Activated CD4-positive, alpha-beta T cell treated with anti-CD3 and anti-CD28 coated beads, Interleukin-2, amount 50 U/mL, for 4 hours (primary cell): Measurements from ENCODE around the gene ACLY.
"Not testable (repeated sequence)": the region's sequence is repeated elsewhere in the genome, so short reads cannot be mapped to it uniquely, and the experiment has no call there.

Experiments
- DNase-seq, 2 experiments: peaks; one replicate each; pipeline ENCODE4 v3.0.0-alpha.2; 2020

Gene ACLY

DNA sequence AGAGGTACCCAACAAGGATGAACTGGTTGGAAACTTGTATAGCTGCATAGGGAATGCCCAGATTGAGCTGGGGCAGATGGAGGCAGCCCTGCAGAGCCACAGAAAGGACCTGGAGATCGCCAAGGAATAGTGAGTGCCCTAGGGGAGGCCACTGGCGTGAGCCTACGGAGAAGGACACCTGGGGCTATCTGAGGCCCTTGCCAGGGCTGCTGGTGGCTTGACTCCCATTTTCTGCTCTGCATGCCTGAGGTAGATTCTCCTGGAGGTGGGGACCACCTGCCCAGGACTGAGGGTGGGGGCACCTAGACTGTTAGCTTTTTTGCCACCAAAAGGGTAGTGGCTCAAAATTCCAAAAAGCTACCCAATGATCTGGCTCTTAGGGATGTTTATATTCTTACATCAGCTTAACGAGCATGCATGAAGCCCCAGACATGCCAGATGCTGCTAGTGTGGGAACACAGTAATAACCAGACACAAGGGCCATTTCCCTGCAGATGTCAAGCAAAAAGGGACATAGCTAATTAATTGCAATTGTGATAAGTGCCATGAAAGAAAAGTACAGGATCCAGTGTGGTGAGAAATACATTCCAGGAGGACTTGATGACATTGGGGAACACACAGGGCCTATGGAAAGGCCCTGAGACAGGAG is 20.4 kb upstream of the ACLY start:
- DNase-seq: no peak

DNA sequence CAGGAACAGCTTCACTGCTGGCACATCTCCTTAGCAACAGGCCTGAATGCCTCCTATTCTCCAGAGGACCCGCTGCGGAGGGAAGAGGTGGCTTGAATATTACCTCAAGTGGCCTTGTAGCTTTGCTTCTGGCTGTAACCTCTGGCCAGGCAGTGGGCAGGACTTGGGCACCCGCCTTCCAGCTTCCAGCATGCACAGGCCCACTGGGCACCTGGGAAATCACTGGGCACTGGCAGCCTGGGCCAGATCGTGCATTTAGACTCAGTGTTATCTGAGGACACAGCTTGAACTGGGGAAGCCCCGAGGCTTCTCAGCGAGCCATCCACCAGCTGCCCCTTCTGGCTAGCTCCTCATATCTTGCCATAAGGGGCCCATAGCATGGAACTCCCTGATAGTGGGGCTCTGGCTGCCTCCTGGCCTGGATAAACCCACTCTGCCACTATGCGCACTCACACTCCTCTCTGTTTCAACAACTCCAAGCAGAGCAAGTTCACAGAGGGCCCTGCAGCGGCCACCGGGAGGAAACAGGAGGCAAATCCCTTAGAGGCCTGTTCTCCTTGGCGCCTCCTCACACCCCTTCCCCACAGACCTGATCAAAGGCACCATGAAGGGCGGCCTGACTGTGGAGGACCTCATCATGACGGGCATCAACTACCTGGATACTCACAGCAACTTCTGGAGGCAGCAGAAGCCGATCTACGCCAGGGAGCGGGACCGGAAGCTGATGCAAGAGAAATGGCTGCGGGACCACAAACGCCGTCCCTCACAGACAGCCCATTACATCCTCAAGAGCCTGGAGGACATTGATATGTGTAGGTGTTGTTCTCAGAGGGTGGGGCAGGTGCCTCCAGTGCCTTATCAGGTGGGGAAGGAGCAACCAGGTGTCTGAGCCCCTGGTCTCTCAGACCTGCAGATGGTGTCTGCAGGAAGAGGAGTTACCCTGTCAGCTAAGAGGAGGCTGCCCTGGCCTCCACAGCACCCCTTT is 19.5 kb upstream of the ACLY start:
- no peak for DNase-seq

DNA sequence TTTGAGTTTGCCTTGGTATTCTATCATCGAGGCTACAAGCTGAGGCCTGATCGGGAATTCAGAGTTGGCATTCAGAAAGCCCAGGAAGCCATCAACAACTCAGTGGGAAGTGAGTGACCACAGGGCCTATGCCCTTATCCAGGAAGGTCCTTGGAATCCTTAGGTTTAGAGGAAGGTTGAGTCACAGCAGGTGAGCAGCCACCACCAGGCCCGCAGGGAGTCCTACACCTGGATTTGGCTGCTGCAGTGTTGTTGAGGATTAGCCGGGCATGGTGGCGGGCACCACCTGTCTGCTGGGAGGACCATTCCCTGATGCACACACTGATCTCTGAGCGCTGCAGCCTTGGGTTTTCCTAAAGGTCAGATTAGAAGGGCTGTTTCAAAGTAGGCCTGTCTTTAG is 16.9 kb upstream of the ACLY start:
- no peak for DNase-seq

DNA sequence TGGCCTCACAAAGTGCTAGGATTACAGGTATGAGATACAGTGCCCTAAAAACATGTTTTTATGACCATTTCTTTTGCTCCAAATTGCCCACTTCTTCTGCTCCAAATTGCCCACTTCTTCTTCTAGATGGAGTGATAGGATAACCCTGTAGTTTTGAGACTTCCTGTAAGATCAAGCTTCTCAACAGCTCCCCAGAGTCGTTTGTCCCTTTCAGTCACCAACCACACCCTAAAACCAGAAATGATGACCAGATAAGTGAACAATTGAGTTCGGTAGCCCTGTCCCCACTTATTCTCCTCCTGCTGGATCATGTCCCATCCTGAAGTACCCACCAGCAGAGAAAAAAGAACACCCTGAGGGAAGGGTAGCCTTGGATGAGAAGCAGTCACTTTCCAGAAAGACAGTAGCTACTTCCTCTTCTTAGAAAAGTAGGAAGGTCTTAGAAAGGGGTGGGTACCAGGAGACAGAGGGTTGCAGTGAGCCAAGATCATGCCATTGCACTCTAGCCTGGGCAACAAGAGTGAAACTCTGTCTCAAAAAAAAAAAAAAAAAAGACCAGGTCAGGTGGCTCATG is 14.2 kb upstream of the ACLY start:
- DNase-seq: no peak

DNA sequence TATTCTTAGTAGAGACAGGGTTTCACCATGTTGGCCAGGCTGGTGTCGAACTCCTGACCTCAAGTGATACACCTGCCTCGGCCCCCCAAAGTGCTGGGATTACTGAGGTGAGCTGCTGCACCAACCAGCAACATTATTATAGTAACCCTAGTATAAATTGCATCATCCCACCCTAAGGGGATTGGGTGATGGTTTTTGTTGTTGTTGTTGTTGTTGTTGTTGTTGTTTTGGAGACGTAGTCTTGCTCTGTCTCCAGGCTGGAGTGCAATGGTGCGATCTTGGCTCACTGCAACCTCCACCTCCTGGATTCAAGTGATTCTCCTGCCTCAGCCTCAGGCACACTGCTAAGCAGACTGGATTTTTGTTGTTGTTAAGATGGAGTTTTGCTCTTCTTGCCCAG is 13.0 kb upstream of the ACLY start:
- not testable (repeated sequence) for DNase-seq

DNA sequence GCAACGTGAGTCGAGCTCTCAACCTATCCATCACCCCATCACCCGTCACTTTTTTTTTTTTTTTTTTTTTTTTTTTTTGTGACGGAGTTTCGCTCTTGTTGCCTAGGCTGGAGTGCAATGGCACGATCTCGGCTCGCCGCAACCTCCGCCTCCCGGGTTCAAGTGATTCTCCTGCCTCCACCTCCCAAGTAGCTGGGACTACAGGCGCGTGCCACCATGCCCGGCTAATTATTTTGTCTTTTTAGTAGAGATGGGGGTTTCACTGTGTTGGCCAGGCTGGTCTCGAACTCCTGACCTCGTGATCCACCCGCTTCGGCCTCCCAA is 12.0 kb upstream of the ACLY start:
- DNase-seq: not testable (repeated sequence)

DNA sequence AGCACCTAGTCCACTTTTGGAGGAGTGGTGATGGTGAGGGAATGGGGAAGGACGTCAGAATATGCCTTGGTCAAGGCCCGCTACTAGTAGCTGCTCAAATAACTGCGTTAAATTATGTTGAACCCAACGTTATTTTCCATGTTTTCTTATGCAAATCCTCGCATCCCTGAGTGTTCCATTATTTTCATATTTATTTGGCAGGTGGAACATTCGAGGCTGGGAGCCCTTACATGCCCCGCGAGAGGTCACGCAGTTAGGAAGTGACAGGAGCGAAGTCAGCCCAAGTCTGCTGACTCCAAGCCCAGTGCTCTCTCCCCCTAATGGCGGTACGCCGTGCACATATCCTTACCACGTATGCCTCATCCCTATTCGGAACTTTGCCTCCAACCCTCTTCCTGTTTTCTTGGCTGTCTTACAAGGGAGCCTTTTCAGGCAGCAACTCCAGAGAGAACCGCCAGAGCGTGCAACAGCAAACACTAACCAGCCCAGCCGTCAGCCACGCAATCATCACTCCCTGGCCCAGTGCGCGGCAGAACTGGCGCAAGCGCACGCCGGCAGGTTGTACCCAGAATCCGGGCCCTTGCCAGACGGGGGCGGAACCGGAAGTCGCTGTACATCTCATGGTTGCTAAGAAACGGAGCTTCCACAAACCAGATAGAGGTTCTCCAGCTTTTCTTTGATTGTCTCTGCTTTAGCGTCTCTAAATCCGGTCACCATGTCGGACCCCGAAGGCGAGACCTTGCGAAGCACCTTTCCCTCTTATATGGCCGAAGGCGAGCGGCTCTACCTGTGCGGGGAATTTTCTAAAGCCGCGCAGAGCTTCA is 11.5 kb upstream of the ACLY start, which contains the start of gene ODAD4:
Gene ODAD4 (plus strand): TSS at position 609 of the 824 bp plus-strand sequence. CDS start 107 bp downstream, at position 716.
- DNase-seq: peak; percentile 94 to 95

DNA sequence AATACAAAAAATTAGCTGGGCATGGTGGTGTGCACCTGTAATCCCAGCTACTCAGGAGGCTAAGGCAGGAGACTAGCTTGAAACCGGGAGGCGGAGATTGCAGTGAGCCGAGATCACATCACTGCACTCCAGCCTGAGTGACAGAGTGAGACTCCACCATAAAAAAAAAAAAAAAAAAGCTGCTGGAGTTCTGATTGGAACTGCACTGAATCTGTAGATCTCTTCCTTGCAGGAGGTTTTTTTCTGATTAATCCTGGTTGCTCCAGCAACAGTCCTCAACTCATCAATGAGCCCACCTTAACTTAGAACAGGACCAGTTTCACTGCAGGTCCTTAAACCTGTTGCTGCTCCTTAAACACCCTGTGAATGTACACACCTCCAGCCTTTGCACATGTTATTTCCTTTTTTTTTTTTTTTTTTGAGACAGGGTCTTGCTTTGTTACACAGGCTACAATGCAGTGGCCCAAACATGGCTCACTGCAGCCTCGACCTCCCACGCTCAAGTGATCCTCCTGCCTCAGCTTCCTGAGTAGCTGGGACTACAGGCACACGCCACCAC is 10.0 kb upstream of the ACLY start:
- DNase-seq: no peak

DNA sequence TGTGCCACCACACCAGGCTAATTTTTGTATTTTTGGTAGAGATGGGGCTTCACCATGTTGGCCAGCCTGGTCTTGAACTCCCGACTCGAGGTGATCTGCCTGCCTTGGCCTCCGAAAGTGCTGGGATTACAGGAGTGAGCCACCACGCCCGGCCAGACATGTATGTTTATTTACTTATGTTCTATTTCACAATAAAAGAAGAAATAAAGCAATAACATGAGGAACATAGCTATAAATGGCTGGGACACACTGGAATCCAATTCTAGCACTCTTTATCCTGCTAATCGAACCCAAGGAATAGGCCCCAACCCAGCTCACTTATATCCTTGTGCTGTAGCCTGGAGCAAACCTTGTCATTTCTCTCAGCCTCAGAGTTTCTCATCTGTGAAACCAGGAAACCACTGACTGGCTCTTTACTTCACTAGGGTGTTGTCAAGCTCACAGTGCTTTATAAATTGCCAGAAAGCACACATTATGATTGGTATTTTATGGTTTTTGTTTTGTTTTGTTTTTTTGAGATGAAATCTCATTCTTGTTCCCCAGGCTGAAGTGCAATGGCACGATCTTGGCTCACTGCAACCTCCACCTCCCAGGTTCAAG is 7.3 kb upstream of the ACLY start:
- no peak for DNase-seq

DNA sequence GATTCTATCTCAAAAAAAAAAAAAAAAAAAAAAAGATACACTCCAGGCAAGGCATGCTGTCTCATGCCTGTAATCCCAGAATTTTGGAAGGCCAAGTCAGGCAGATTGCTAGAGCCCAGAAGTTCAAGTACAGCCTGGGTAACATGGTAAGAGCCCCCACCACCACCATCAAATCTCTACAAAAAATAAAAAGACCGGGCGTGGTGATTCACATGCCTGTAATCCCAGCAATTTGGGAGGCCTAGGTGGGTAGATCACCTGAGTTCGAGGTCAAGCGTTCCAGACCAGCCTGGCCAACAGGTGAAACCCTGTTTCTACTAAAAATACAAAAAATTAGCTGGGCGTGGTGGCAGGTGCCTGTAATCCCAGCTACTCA is 1.8 kb upstream of the ACLY start:
- DNase-seq: no peak

DNA sequence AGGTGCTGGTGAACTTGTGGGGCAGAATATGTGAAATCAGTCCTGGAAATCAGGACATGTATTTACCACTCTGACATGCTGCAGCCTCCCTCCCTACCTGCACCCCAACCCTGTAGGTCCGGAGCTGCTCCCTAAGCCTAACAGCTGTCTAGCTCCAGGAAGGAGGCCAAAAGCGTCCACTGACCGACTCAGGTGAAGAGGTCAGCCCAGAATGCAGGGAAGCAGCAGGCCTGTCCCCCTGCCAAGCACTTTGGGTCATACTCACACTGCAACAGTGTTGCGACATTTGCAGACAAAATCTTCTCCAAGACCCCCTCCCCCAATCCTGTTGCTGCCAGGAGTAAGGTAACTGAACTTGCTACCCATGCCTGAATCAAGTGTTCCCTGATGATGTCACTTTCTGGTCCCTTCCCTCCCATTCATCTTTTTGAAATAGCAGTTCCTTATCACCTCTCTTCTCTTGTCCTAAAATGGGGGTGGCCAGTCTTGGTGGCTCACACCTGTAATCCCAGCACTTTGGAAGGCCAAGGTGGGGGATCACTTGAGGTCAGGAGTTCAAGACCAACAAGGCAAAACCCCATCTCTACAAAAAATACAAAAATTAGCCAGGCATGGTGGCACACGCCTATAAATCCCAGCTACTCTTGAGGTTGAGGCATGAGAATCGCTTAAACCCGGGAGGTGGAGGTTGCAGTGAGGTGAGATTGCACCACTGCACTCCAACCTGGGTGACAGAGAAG is 1.3 kb upstream of the ACLY start:
- DNase-seq: no peak

DNA sequence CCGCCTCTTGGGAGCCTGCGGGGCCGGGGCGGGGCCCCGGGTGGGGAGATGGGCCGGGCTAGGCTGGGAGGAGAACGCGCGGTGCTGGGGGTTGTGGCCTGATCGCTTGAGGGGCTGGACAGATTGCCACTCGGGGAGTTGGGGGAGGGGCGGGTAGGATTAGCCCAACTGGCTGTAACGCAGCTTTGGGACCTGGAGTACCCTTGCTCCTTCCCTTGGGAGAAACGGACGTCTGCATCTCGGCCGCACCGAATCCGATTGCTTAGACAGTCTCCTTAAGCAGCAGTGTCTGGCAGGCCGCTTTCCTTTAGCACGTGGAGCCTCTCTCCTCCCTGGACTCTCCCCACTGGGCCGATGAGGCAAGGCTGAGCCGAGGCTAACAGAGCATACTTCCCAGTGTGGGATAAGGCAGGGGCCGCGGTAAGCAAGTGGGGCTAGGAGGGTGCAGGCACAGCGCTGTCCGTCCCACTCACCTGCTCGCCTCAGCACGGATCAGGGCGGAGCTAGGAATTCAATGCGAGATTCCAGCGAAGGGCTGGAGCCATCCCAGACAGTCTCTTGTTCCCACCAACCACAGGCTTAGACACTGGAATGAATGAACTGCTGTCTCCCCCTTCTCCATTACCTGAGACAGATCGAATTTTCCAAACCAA is 540 bp upstream of the ACLY start:
- no peak for DNase-seq

DNA sequence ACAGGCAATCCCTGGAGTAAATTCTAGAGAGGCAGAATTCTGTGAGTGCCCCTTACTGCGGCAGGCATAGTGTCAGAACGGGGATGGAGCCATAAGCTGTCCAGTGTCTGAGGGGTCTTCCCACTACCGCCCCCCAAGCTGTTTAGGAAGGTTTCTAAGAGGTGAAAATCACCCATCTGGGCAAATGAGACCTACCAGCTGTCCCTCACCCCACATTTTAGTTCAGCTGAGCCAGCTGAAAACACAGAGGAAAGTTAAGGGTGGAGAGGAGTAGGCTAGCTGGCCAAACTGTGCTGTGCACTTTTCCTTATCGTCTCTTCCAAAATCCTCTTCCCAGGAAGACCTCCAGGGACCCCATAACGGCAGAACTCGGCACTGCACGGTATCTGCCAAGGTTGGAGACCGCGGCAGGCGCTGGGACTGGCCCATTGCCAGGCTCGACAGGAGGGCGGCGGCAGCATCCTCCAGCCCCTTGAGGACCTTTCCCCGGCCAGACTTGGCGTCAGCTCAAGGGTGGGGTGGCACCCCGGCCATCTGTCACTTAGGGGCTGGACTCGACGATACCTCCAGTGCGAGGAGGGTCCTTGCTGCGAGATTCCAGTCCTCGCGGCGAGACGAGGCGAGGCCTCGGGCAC is 955 bp downstream of the ACLY start:
- peak in 1 of 2 experiments; percentile 38 for DNase-seq

DNA sequence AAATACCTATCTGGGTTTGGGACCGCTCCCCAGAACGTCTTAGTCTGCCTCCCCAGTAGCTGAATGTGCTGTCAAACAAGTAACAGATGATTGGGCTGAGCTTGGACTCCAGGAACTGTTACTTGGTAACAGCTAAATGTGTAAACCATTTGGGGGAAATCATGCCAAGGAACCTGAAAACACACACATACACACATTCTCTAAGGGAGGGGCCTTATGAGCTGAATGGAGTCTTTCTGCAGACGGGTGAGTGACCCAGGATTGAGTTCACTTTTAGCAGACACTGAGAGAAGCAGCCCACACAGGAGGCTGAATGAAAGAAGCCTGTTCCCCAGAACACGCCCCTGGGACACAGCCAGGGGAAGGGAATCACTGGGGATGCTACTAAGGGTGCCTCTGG is 1.6 kb downstream of the ACLY start:
- no peak for DNase-seq

DNA sequence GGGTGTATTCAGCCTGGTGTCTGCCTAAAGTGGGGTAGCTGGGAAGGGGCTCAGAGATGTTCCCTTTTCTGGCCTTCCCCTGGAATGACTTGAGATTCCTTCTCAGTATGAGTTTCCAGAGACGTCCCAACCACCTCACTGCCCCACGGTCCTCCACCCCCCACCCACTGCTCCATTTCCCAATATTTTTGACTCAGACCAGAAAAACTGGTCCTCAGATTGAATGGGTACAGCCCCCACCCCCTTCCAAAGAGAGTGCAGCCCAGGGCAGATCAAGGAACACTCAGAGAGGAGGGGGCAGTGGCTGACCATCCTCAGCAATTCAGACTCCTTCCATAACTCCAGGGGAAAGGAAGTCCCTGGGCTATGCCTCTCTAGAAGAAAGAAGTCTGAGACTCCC is 3.2 kb downstream of the ACLY start:
- no peak for DNase-seq

DNA sequence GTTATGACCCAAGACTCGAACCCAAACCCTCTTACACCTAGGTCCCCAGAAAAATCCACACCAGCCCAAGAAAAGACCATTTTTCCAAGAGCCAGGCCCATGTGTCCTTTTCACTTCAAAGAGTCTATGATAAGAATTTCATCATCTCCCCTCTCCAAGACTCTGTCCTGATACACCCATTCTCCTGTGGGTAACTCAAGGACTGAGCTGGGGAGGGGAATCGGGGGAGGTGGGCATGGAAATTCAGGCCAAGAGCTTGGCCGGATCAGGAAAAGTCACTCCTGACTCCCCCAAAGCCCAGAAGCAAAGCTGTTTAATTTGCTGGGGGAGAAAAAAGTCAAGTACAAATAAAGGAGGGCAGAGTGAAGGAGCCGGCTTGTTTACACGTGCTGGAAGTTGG is 3.7 kb downstream of the ACLY start:
- no peak for DNase-seq

DNA sequence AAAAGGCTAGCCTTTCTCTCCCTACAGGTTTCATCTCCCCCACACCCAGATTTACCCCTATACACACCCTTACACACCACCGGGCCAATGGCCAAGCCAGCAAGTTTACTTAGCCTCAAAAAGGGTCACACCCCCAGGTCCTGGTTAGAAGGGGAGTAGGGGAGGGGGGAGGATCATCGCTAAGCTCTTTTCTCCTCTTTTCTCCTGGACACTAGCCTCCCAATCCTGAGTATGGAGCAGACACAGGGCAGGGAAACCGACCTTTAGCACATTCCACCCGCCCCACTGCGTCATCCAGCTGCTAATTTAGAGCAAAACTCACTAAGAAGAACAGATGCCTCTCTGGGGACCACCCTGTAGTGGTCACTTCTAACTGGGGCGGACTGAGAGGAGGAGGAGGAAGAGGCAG is 4.4 kb downstream of the ACLY start:
- DNase-seq: no peak

DNA sequence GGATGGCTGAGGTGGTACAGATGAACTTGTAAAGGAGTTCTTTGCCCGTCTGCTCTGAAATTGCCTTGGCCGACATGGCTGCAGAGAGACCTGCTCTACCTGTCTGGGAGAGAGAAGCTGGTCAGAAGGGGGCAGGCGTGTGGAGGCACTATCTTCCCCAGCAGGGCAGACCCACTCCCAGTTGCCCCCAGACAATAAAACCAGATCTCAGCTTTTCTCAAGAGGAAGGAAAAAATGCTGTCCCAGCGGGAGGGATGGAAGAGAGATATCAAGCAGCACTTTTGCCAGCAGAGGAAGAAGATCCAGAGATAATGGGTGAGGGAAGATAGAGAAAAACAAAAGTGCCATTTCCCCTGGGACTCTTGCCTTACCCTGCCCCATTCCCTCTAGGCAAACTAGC is 5.0 kb downstream of the ACLY start:
- no peak for DNase-seq

DNA sequence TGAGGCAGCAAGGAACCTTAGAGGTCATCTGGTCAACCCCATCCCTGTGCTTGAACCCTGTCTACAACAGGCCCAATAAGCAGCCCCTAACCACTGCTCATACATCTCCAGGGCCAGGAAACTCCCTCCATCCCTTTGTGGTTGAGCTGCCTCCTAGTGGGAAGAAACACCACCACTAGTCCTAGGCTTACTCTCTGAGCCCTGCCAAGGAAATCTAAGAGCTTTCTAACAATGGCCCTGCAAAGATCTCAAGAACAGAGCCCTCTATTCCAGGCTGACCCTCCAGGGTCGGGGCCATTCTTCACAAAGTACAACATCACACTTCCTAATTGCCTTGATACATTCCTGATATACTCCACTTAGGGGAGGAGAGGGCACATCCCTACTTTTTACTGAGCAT is 5.8 kb downstream of the ACLY start:
- DNase-seq: no peak

DNA sequence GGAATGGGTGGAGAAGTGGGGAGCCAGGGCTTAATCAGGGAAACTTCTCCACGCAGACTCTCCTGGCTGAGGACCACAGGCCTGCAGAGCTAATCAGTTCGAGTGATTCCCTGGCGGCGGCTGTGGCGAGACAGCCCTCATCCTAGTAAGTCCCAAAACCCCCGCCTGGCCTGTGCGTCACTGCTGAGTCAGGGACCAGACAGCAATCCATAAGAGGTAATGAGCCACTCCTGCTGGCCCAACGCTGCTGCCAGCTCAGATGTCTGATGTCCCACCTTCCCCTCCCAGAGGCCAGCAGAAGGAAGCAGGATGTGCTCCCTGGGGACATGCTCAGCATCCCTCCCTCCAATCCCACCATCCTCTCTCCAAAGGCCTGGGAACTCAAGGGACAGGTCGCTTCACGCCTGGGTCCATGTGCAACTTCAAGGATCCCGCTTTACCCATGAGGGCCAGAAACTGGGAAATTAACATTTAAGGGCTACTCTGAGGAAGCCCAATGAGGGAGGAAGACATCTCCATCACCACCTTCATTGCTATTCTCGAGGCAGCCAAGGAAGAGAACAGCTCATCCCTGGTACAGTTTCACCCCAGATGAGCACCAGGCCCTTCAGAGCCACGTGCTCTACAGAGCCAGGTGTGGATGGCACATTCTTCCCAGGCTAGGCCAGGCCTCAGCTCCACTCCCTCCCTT is 7.9 kb downstream of the ACLY start:
- no peak for DNase-seq
